HG03108 (cell line): Measurements from ENCODE around the gene LZTS2.
"Not testable (repeated sequence)": the region's sequence is repeated elsewhere in the genome, so short reads cannot be mapped to it uniquely, and the experiment has no call there.

Source experiments
- ATAC-seq: cut with Tn5 transposase; IDR thresholded peaks from one replicate; pipeline ENCODE4 v1.9.1; 2021; ENCODE audit warnings: moderate library complexity; ENCODE audit not compliant: unreplicated experiment

Gene LZTS2

GRCh38 chr10:100999742-101000126 is at the start of gene LZTS2:
TSS of gene LZTS2 (plus strand) at chr10:100999808. CDS start at chr10:101002539, 2,731 bp downstream.
- no peak for ATAC-seq

- no peak for ATAC-seq
These were observed 39.4 kb upstream of the LZTS2 start for GRCh38 chr10:100960251-100960650.

- no peak for ATAC-seq
These were observed 37.1 kb upstream of the LZTS2 start for GRCh38 chr10:100962351-100963080.

GRCh38 chr10:100963826-100964225 is 35.8 kb upstream of the LZTS2 start:
- no peak for ATAC-seq

- no peak for ATAC-seq
These were observed 33.8 kb upstream of the LZTS2 start for GRCh38 chr10:100965820-100966219.

- no peak for ATAC-seq
These were observed 32.7 kb upstream of the LZTS2 start for GRCh38 chr10:100966887-100967286.

- no peak for ATAC-seq
These were observed 32.3 kb upstream of the LZTS2 start for GRCh38 chr10:100967332-100967731.

GRCh38 chr10:100968062-100968736 is 31.4 kb upstream of the LZTS2 start:
- no peak for ATAC-seq

GRCh38 chr10:100968863-100969186 is 30.8 kb upstream of the LZTS2 start:
- no peak for ATAC-seq

GRCh38 chr10:100969187-100970075 is 30.2 kb upstream of the LZTS2 start, which contains the start of gene SEMA4G:
TSS of gene SEMA4G (plus strand) at chr10:100969504. CDS start at chr10:100972913, 3,409 bp downstream.
- no peak for ATAC-seq

- ATAC-seq = no peak
These were observed 29.3 kb upstream of the LZTS2 start for GRCh38 chr10:100970076-100970913.

GRCh38 chr10:100970914-100971811 is 28.4 kb upstream of the LZTS2 start:
- no peak for ATAC-seq

GRCh38 chr10:100972115-100972903 is 27.3 kb upstream of the LZTS2 start:
- ATAC-seq = no peak

- no peak for ATAC-seq
These were observed 26.6 kb upstream of the LZTS2 start for GRCh38 chr10:100972904-100973535.

- ATAC-seq = not testable (repeated sequence)
These were observed 24.2 kb upstream of the LZTS2 start for GRCh38 chr10:100975397-100975796.

GRCh38 chr10:100976906-100977305 is 22.7 kb upstream of the LZTS2 start:
- ATAC-seq = no peak

GRCh38 chr10:100977436-100977835 is 22.2 kb upstream of the LZTS2 start:
- no peak for ATAC-seq

GRCh38 chr10:100978121-100978900 is 21.3 kb upstream of the LZTS2 start:
- no peak for ATAC-seq
